Heart left ventricle (tissue), 13 donors: ENCODE measurements around the gene UHRF1.

Source experiments
- CTCF ChIP-seq, 12 donors: fragments of 200-600 bp; sonication (generic) in 4 of 12; IDR thresholded peaks; one replicate each; pipeline versions ENCODE4 v1.5.0 to v1.8.0; 2018 to 2022; ENCODE audit warnings: antibody characterized with exemption in 12 of 12, mild to moderate bottlenecking in 5 of 12
- POLR2A ChIP-seq, 2 donors: fragments of 450-650 bp; IDR thresholded peaks; one replicate each; pipeline ENCODE4 v1.6.1; 2017; ENCODE audit warnings: antibody characterized with exemption in 2 of 2, mild to moderate bottlenecking in 2 of 2, moderate library complexity in 2 of 2
- donor health status: ischemic (EF 13 %, LVEDD 7.1; RV severe dilation, severe dysfunction).
- donor health status: DM: no; HTN: yes; CAD: no.
- donor health status: DM: no; HTN: no; CAD: no.
- donor health status: ischemic (EF 25% LVEDD 6.9; RV normal size, moderate dysfunction).
- donor health status: ischemic (EF 25% LVEDD 5.7; RV mildly dilated, moderate dysfunction).
- donor health status: ischemic (EF 35%, LVEDD 5.7; RV mildly dilated, moderate dysfunction).
- donor health status: nonischemic (EF 11% LVEDD 7.7; RV severe dilation, severe dysfunction).
- donor health status: DM: yes; HTN: yes; CAD: no.
- donor health status: PGD.
- donor health status: ischemic (EF 29% LVEDD 5.4; RV normal size, mild dysfunction).
- donor health status: nonischemic (EF 23%, LVEDD 6.1; RV moderate dilation, normal function).

GRCh38 chr19:4870025-4870700 lies 39.1 kb upstream of the UHRF1 start:
- TF ChIP-seq CTCF (IDR thresholded peaks at IDR 0.05) (no peak), POLR2A (IDR thresholded peaks at IDR 0.05) (no peak)
